GM21360 (cell line): Measurements from ENCODE around the gene PI3.

Experiments
- ATAC-seq: cut with Tn5 transposase; IDR thresholded peaks from one replicate; pipeline ENCODE4 v1.9.1; 2021; ENCODE audit warnings: mild to moderate bottlenecking, moderate library complexity; ENCODE audit not compliant: unreplicated experiment

Gene PI3

GRCh38 chr20:45183084-45183483 is 8.4 kb downstream of the PI3 start:
- ATAC-seq = no peak

GRCh38 chr20:45187693-45188092 is 13.0 kb downstream of the PI3 start:
- ATAC-seq = no peak

- no peak for ATAC-seq
Observed at GRCh38 chr20:45189067-45189609, 14.4 kb downstream of the PI3 start.

GRCh38 chr20:45189861-45190260 is 15.2 kb downstream of the PI3 start:
- ATAC-seq = no peak

GRCh38 chr20:45191926-45192325 is 17.2 kb downstream of the PI3 start:
- no peak for ATAC-seq

- ATAC-seq = no peak
Observed at GRCh38 chr20:45193331-45193730, 18.6 kb downstream of the PI3 start.

- ATAC-seq = no peak
Observed at GRCh38 chr20:45206725-45207124, 32.0 kb downstream of the PI3 start, which contains the start of gene SEMG1. SEMG1 (plus strand) TSS chr20:45207033; CDS start chr20:45207054, 21 bp downstream.

- ATAC-seq = no peak
Observed at GRCh38 chr20:45209924-45210323, 35.2 kb downstream of the PI3 start.

- ATAC-seq = no peak
Observed at GRCh38 chr20:45211569-45212474, 37.1 kb downstream of the PI3 start.

GRCh38 chr20:45212836-45213235 is 38.1 kb downstream of the PI3 start:
- no peak for ATAC-seq

- no peak for ATAC-seq
Observed at GRCh38 chr20:45218124-45218523, 43.4 kb downstream of the PI3 start.

GRCh38 chr20:45218636-45219035 is 43.9 kb downstream of the PI3 start:
- ATAC-seq = no peak

- ATAC-seq = no peak
Observed at GRCh38 chr20:45221076-45221475, 46.4 kb downstream of the PI3 start, which contains the start of gene SEMG2. SEMG2 (plus strand) TSS chr20:45221373; CDS start chr20:45221390, 17 bp downstream.

GRCh38 chr20:45223136-45223535 is 48.4 kb downstream of the PI3 start:
- no peak for ATAC-seq
